WERI-Rb-1 (cell line): Measurements from ENCODE around the gene DAP.

Experiments used
- DNase-seq: peaks from one replicate; pipeline ENCODE4 v3.0.0-alpha.2; 2020
- H3K27ac ChIP-seq: fragments of 250-450 bp; sonication (Bioruptor Pico); 2 replicates; pipeline ENCODE4 v1.5.1; 2020; ENCODE audit warnings: mild to moderate bottlenecking, moderate library complexity
- H3K27me3 ChIP-seq: fragments of 250-450 bp; sonication (Bioruptor Pico); 2 replicates; pipeline ENCODE4 v1.5.1; 2021; ENCODE audit warnings: mild to moderate bottlenecking, low read depth, moderate library complexity; ENCODE audit not compliant: insufficient read depth, severe bottlenecking
- H3K36me3 ChIP-seq: fragments of 250-450 bp; sonication (Bioruptor Pico); 2 replicates; pipeline ENCODE4 v1.5.1; 2020; ENCODE audit warnings: mild to moderate bottlenecking, moderate library complexity
- H3K4me3 ChIP-seq: 2 replicates; pipeline ENCODE4 v1.5.1; 2011; ENCODE audit warnings: low read depth, mild to moderate bottlenecking, control low read depth, low read length
- H3K9me3 ChIP-seq: fragments of 250-450 bp; sonication (Bioruptor Pico); 2 replicates; pipeline ENCODE4 v1.5.1; 2021; ENCODE audit warnings: mild to moderate bottlenecking, moderate library complexity; ENCODE audit not compliant: severe bottlenecking
- CTCF ChIP-seq: IDR thresholded peaks from 2 replicates; pipeline ENCODE4 v1.5.1; 2011; ENCODE audit warnings: low read depth, mild to moderate bottlenecking, control low read depth, inconsistent platforms, low read length

The DAP gene

GRCh38 chr5:10730043-10730351 lies 31.0 kb downstream of the DAP start:
- no peak for TF ChIP-seq CTCF
- Histone ChIP-seq H3K4me3 (no peak overlapping the region), H3K27me3 (no peaks in the 10 kb centered on the region), H3K9me3 (no peaks in the 10 kb centered on the region), H3K27ac (no peak overlapping the region), H3K36me3 (peaks cover 23% of the 10 kb centered on the region)
- DNase-seq: no peak

GRCh38 chr5:10729320-10730042 lies 31.6 kb downstream of the DAP start:
- H3K27me3 ChIP-seq: no peaks in the 10 kb centered on the region
- peaks cover 22% of the 10 kb centered on the region for H3K36me3 ChIP-seq
- DNase-seq: no peak
- no peak overlapping the region for H3K27ac ChIP-seq
- no peak for TF ChIP-seq CTCF
- no peak overlapping the region for H3K4me3 ChIP-seq
- H3K9me3 ChIP-seq: no peaks in the 10 kb centered on the region

GRCh38 chr5:10728679-10729078 lies 32.4 kb downstream of the DAP start:
- Histone ChIP-seq H3K9me3 (no peaks in the 10 kb centered on the region), H3K36me3 (peaks cover 21% of the 10 kb centered on the region)
- no peak for TF ChIP-seq CTCF

GRCh38 chr5:10727861-10728260 lies 33.2 kb downstream of the DAP start:
- TF ChIP-seq CTCF: no peak
- no peaks in the 10 kb centered on the region for H3K27me3 ChIP-seq
- no peak overlapping the region for H3K27ac ChIP-seq
- DNase-seq: no peak
- peaks cover 15% of the 10 kb centered on the region for H3K36me3 ChIP-seq
- no peaks in the 10 kb centered on the region for H3K9me3 ChIP-seq
- no peak overlapping the region for H3K4me3 ChIP-seq

More at GRCh38 chr5:10728679-10729078, 32.4 kb downstream of the DAP start:
- DNase-seq: no peak
- H3K4me3 ChIP-seq: no peak overlapping the region
- no peaks in the 10 kb centered on the region for H3K27me3 ChIP-seq
- H3K27ac ChIP-seq: no peak overlapping the region

GRCh38 chr5:10726913-10727517 lies 34.0 kb downstream of the DAP start:
- H3K4me3 ChIP-seq: no peak overlapping the region
- peaks cover 16% of the 10 kb centered on the region for H3K36me3 ChIP-seq
- no peak for TF ChIP-seq CTCF
- H3K27me3 ChIP-seq: no peaks in the 10 kb centered on the region
- no peaks in the 10 kb centered on the region for H3K9me3 ChIP-seq
- DNase-seq: no peak
- H3K27ac ChIP-seq: no peak overlapping the region
